Lung (tissue), 12 donors: Measurements from ENCODE around the gene LBR. TPM values are rescaled to one million over a fixed set of nuclear protein-coding genes. Genes with fewer than 3 reads are reported as not detected.
A peak's percentile ranks its signal among the peaks of the same experiment; 100 is the strongest.
"Not testable (repeated sequence)": the region's sequence is repeated elsewhere in the genome, so short reads cannot be mapped to it uniquely, and the experiment has no call there.

ENCODE experiments used
- ATAC-seq: fragments of 200-7000 bp; cut with Tn5 transposase; one replicate; pipeline ENCODE4 v1.9.1; 2020; ENCODE audit warnings: moderate number of reproducible peaks; ENCODE audit not compliant: insufficient read depth, low FRiP score
- DNase-seq, 3 donors: peaks; one replicate each; pipeline ENCODE4 v3.0.0-alpha.2; 2013 to 2017
- H3K27ac ChIP-seq, 2 donors: one replicate each; pipeline ENCODE4 v1.5.1; 2013; ENCODE audit warnings: mild to moderate bottlenecking in 2 of 2, moderate library complexity in 2 of 2, control low read depth in 1 of 2, inconsistent platforms in 1 of 2, low read depth in 1 of 2, low read length in 1 of 2
- H3K27me3 ChIP-seq, 3 donors: one replicate each; pipeline ENCODE4 v1.5.1; 2013; ENCODE audit warnings: low read length in 2 of 3; ENCODE audit not compliant: control insufficient read depth in 3 of 3, insufficient read depth in 3 of 3
- H3K36me3 ChIP-seq, 4 donors: one replicate each; pipeline ENCODE4 v1.5.1; 2013; ENCODE audit warnings: low read length in 4 of 4, mild to moderate bottlenecking in 1 of 4, moderate library complexity in 1 of 4; ENCODE audit not compliant: control insufficient read depth in 4 of 4, insufficient read depth in 4 of 4
- H3K4me1 ChIP-seq, 5 donors: one replicate each; pipeline ENCODE4 v1.5.1; 2013; ENCODE audit warnings: low read length in 5 of 5, mild to moderate bottlenecking in 2 of 5, moderate library complexity in 1 of 5; ENCODE audit not compliant: control insufficient read depth in 5 of 5, insufficient read depth in 5 of 5
- H3K4me3 ChIP-seq: one replicate; pipeline ENCODE4 v1.5.1; 2013; ENCODE audit warnings: mild to moderate bottlenecking, control low read depth, moderate library complexity
- H3K9ac ChIP-seq, 2 donors: one replicate each; pipeline ENCODE4 v1.5.1; 2013; ENCODE audit warnings: low read length in 2 of 2, control low read depth in 1 of 2; ENCODE audit not compliant: insufficient read depth in 1 of 2
- H3K9me3 ChIP-seq, 4 donors: one replicate each; pipeline ENCODE4 v1.5.1; 2013; ENCODE audit warnings: low read length in 3 of 4, mild to moderate bottlenecking in 1 of 4, moderate library complexity in 1 of 4; ENCODE audit not compliant: control insufficient read depth in 4 of 4, insufficient read depth in 3 of 4
- WGBS, 2 donors: extraction: QIAGEN DNeasy Blood & Tissue Kit; methylation state at CpG; one replicate each; pipeline ENCODE4 v1.1.7; 2013; 5-methylcytosine and 5-hydroxymethylcytosine counted together
- polyA plus RNA-seq, 2 donors: library from polyadenylated mRNA; stranded (reverse); fragments of 200-250 nt; gene quantifications; one replicate each; pipeline ENCODE4 v1.2.1, GENCODE V29; 2013
- total RNA-seq, 2 donors: library from RNA; depleted of rRNA in 1 of 2; stranded (reverse); fragments of >200 nt in 1 of 2; gene quantifications; one replicate each; pipeline ENCODE4 v1.2.1, GENCODE V29; 2014 to 2021
- TF ChIP-seq, protein P1 (sequence below): IDR thresholded peaks from 2 replicates; pipeline ENCODE4 v1.5.1; 2012; ENCODE audit warnings: mild to moderate bottlenecking; ENCODE audit errors: control extremely low read depth, extremely low read depth
- donor health status: control.
- donor health status: control.
- donor health status: Bipolar disorder and iron deficiency.
- donor health status: healthy.
- donor health status: DM: yes; HTN: yes; CAD: no.

Gene LBR
- total and polyA plus RNA-seq, 4 donors: 16.2 to 76.6 (median 42.1) TPM

GRCh38 chr1:225476100-225476511 lies 48.3 kb upstream of the LBR start:
- WGBS, 2 donors: 87 to 93% methylated on average over 7 of the region's 7 CpGs
- DNase-seq: no peak

DNA sequence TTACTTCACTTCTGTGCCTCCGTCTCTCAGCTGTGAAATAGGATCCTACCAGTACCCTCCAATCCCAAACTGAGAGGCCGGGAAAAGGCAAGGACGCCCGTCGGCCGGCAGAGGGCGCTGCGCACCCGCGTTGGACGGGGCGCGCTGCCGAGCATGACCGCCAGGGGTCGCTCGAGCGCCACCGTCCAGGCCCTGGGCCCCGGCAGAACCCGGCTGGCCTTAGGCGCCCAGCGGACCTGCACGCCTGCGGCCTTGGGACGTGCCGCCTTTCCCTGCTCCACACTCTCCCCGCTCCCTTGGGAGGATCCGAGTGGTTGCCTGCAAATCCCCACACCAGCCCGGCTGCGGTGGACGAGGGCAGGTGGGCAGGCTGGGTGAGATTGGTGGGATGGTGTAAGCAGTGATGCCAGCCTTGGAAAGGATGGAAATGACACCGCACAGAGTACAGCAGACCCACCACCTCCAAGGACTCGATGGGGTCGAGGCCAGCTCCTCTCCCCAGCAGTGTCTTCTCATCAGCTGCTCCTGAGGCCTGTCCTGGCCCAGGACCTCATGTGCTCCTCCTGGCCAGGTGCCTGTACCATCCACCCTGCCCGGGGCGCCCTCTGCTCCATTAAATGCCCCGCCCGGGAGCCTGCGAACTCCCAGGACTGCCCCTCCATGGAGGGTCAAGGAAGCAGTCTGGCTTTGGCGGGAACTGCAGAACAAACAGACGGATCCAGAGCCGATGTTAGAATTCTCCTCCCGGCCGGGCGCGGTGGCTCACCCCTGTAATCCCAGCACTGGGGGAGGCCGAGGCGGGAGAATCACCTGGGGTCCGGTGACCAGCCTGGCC lies 47.4 kb upstream of the LBR start:
- TF ChIP-seq, protein P1, sequence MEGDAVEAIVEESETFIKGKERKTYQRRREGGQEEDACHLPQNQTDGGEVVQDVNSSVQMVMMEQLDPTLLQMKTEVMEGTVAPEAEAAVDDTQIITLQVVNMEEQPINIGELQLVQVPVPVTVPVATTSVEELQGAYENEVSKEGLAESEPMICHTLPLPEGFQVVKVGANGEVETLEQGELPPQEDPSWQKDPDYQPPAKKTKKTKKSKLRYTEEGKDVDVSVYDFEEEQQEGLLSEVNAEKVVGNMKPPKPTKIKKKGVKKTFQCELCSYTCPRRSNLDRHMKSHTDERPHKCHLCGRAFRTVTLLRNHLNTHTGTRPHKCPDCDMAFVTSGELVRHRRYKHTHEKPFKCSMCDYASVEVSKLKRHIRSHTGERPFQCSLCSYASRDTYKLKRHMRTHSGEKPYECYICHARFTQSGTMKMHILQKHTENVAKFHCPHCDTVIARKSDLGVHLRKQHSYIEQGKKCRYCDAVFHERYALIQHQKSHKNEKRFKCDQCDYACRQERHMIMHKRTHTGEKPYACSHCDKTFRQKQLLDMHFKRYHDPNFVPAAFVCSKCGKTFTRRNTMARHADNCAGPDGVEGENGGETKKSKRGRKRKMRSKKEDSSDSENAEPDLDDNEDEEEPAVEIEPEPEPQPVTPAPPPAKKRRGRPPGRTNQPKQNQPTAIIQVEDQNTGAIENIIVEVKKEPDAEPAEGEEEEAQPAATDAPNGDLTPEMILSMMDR: peak; percentile 100
- Histone ChIP-seq H3K9ac (peak overlapping the region in 1 of 2 donors; percentile 26), H3K36me3 (no peaks in the 10 kb centered on the region), H3K4me3 (no peak overlapping the region), H3K9me3 (no peaks in the 10 kb centered on the region), H3K27ac (no peak overlapping the region), H3K4me1 (peaks cover 0 to 5% (median 3%) of the 10 kb centered on the region in 5 donors), H3K27me3 (no peaks in the 10 kb centered on the region)
- ATAC-seq (peak; percentile 97), DNase-seq (peak; percentile 75 to 84 (median 76))
- 28 to 30% methylated on average over 47 to 50 of the region's 50 CpGs for WGBS, 2 donors

More at GRCh38 chr1:225476100-225476511, 48.3 kb upstream of the LBR start:
- TF ChIP-seq, protein P1: no peak
- H3K9ac ChIP-seq: no peak overlapping the region
- no peaks in the 10 kb centered on the region for H3K9me3 ChIP-seq
- H3K36me3 ChIP-seq: no peaks in the 10 kb centered on the region
- no peak overlapping the region for H3K4me3 ChIP-seq
- no peaks in the 10 kb centered on the region for H3K27me3 ChIP-seq
- ATAC-seq: no peak
- H3K4me1 ChIP-seq: peaks cover 0 to 7% (median 3%) of the 10 kb centered on the region in 5 donors
- H3K27ac ChIP-seq: no peak overlapping the region

- no peak overlapping the region for H3K4me3 ChIP-seq
- TF ChIP-seq, protein P1: no peak
- H3K9ac ChIP-seq: peak overlapping the region in 1 of 2 donors; percentile 26
- no peaks in the 10 kb centered on the region for H3K36me3 ChIP-seq
- ATAC-seq (no peak), DNase-seq (no peak)
- no peak overlapping the region for H3K27ac ChIP-seq
- peaks cover 0 to 5% (median 3%) of the 10 kb centered on the region in 5 donors for H3K4me1 ChIP-seq
- H3K9me3 ChIP-seq: no peaks in the 10 kb centered on the region
- H3K27me3 ChIP-seq: no peaks in the 10 kb centered on the region
- WGBS, 2 donors: 46 to 53% methylated on average over 13 of the region's 13 CpGs
Observed at GRCh38 chr1:225474439-225474985, 46.7 kb upstream of the LBR start.

DNA sequence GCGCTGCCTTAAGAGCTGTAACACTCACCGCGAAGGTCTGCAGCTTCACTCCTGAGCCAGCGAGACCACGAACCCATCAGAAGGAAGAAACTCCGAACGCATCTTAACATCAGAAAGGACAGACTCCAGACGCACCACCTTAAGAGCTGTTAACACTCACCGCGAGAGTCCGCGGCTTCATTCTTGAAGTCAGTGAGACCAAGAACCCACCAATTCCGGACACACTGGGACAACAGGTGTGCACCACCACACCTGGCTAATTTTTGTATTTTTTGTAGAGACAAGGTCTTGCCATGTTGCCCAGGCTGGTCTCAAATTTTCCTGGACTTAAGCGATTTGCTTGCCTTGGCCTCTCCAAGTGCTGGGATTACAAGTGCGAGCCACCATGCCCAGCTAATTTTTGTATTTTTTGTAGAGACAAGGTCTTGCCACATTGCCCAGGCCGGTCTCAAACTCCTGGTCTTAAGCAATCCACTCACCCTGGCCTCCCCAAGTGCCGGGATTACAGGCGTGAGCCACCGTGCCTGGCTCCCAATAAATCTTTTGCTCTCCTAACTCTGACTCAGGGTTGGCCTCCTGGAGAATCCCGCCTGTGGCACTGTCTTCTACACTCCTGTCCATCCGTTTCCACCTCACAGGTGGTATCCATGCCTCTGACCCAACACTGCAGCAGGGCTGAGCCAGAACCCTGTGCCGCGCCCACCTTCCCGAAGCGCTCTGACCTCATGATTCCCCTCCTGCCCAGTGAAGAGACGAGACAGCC lies 46.0 kb upstream of the LBR start:
- H3K4me3 ChIP-seq, H3K27me3 ChIP-seq, H3K4me1 ChIP-seq, H3K27ac ChIP-seq, DNase-seq, H3K9ac ChIP-seq, H3K9me3 ChIP-seq, ATAC-seq, H3K36me3 ChIP-seq: not testable (repeated sequence)
- WGBS, 2 donors: 89 to 92% methylated on average over 26 of the region's 26 CpGs

DNA sequence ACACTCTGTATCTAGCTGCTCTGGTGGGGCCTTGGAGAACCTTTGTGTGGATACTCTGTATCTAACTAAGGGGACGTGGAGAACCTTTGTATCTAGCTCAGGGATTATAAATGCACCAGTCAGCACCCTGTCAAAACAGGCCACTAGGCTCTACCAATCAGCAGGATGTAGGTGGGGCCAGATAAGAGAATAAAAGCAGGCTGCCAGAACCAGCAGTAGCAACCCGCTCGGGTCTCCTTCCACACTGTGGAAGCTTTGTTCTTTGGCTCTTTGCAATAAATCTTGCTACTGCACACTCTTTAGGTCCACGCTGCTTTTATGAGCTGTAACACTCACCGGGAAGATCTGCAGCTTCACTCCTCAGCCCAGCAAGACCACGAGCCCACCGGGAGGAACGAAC lies 45.4 kb upstream of the LBR start:
- not testable (repeated sequence) for ATAC-seq, H3K36me3 ChIP-seq, H3K4me1 ChIP-seq, H3K9me3 ChIP-seq, H3K27ac ChIP-seq, H3K9ac ChIP-seq, DNase-seq, H3K4me3 ChIP-seq, H3K27me3 ChIP-seq
- 58 to 68% methylated on average over 8 of the region's 8 CpGs for WGBS, 2 donors
